ENCODE results near the gene C4orf50.
"Not testable (repeated sequence)": the region's sequence is repeated elsewhere in the genome, so short reads cannot be mapped to it uniquely, and the experiment has no call there.

C4orf50 gene

DNA sequence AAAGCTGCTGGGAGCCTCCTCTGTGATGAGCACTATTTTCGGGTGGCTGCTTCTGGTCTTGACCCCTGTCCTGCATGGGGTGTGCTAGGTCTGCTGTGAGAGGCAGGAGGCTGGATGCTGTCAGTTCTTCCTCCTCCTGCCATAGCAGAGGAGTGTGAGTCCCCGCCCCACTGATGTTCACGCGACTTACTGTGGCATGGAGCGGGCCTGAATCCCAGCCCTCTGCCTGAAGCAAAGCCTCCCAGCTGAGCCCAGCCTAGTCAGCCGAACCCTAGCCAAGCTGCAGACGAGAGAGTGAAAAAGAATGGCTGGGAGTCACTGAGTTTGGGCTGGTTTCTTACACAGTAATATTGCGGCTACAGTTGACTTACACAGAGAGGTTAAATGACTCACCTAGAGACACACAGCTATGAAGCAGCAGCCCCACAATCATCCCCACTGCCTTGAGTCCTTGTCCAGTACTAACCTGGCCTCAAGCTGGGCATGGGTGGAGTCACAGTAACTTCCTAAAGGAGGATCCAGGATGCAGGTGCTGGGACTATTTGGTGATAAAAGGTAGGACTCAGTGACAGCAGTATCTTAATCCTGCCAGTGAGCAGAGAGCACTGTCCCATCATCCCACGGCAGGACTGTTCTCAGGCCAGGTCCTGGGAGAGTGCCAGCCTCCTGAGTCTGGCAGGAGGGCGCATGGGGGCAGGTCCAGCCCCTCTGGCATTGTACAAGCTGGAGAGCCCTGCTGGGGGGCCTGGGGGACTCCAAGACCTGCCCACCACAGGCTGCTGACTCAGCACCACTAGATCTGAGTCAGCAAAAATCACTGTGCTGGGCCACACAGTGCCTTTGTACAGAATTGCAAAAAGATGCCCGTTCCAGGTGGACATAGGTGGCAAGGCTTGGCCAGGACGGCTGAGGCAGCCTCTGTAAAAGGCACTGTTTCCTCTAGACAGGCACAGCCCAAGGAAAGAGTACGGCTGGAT lies 65.0 kb downstream of the C4orf50 start:
- H3F3A ChIP-seq (ENCODE audit: insufficient read depth) = no peaks in the 10 kb centered on the region
- no peaks in the 10 kb centered on the region for H4K20me1 ChIP-seq (ENCODE audit: low read depth, low read length)
- no peaks in the 10 kb centered on the region for H3K9me3 ChIP-seq (ENCODE audit: insufficient read depth, low read length)
- H3K9me2 ChIP-seq (replicated peaks; ENCODE audit: insufficient read depth, low read length) = no peaks in the 10 kb centered on the region
- H3K4me2 ChIP-seq (ENCODE audit: low read depth, low read length, poor library complexity, severe bottlenecking) = no peak overlapping the region
- TF ChIP-seq EZH2phosphoT487 (conservative IDR thresholded peaks at IDR 0.05; ENCODE audit: low read length) (no peak), CTCF (IDR thresholded peaks at IDR 0.05; ENCODE audit: insufficient read depth, low read length, poor library complexity, severe bottlenecking) (no peak)
- H3K27ac ChIP-seq (ENCODE audit: low read depth, low read length) = no peak overlapping the region
- H2AFZ ChIP-seq (ENCODE audit: low read depth, low read length, severe bottlenecking) = no peak overlapping the region
- no peaks in the 10 kb centered on the region for H3K36me3 ChIP-seq (ENCODE audit: low read length)
- H3K4me3 ChIP-seq (ENCODE audit: insufficient read depth, low read length, poor library complexity, severe bottlenecking) = no peak overlapping the region
- H3K27me3 ChIP-seq (ENCODE audit: low read length) = no peaks in the 10 kb centered on the region
- no peaks in the 10 kb centered on the region for H3K79me2 ChIP-seq (ENCODE audit: insufficient read depth, low read length)
- H3K9ac ChIP-seq (ENCODE audit: low read length) = no peak overlapping the region

- Histone ChIP-seq H3K9ac (ENCODE audit: low read length) (no peak overlapping the region), H3K79me2 (ENCODE audit: insufficient read depth, low read length) (no peaks in the 10 kb centered on the region), H4K20me1 (ENCODE audit: low read depth, low read length) (no peaks in the 10 kb centered on the region), H3K4me2 (ENCODE audit: low read depth, low read length, poor library complexity, severe bottlenecking) (no peak overlapping the region), H3K9me3 (ENCODE audit: insufficient read depth, low read length) (no peaks in the 10 kb centered on the region), H3K9me2 (replicated peaks; ENCODE audit: insufficient read depth, low read length) (no peaks in the 10 kb centered on the region), H3K27ac (ENCODE audit: low read depth, low read length) (no peak overlapping the region), H3F3A (ENCODE audit: insufficient read depth) (no peaks in the 10 kb centered on the region), H3K36me3 (ENCODE audit: low read length) (no peaks in the 10 kb centered on the region), H2AFZ (ENCODE audit: low read depth, low read length, severe bottlenecking) (no peak overlapping the region), H3K27me3 (ENCODE audit: low read length) (no peaks in the 10 kb centered on the region), H3K4me3 (ENCODE audit: insufficient read depth, low read length, poor library complexity, severe bottlenecking) (no peak overlapping the region)
- TF ChIP-seq EZH2phosphoT487 (conservative IDR thresholded peaks at IDR 0.05; ENCODE audit: low read length) (no peak), CTCF (IDR thresholded peaks at IDR 0.05; ENCODE audit: insufficient read depth, low read length, poor library complexity, severe bottlenecking) (no peak)
Observed at GRCh38 chr4:5952286-5952974, 65.8 kb downstream of the C4orf50 start.

DNA sequence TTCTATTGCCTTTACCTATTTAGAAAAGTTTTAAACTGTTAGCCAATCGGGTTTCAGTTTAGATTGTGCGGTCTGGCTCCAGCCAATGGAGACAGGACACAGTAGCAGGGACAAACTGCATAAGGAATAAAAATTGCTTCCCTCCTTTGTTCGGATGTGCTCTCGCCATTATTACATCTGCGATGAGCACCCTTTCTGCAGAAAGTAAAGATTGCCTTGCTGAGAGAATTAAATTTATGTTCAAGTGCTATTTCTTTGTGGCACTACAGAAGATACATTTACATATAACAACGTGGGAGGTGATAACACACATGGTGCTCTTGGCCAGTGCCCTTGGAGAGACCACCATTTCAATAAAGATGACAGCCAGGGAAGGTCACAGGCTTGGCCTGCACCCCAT lies 71.6 kb downstream of the C4orf50 start:
- not testable (repeated sequence) for H4K20me1 ChIP-seq (ENCODE audit: low read depth, low read length); H3K36me3 ChIP-seq (ENCODE audit: low read length); H3K4me2 ChIP-seq (ENCODE audit: low read depth, low read length, poor library complexity, severe bottlenecking); H3K27me3 ChIP-seq (ENCODE audit: low read length); H2AFZ ChIP-seq (ENCODE audit: low read depth, low read length, severe bottlenecking); H3K9me2 ChIP-seq (replicated peaks; ENCODE audit: insufficient read depth, low read length); H3K4me3 ChIP-seq (ENCODE audit: insufficient read depth, low read length, poor library complexity, severe bottlenecking); H3K9ac ChIP-seq (ENCODE audit: low read length); H3K9me3 ChIP-seq (ENCODE audit: insufficient read depth, low read length); H3K27ac ChIP-seq (ENCODE audit: low read depth, low read length); H3K79me2 ChIP-seq (ENCODE audit: insufficient read depth, low read length); H3F3A ChIP-seq (ENCODE audit: insufficient read depth)

DNA sequence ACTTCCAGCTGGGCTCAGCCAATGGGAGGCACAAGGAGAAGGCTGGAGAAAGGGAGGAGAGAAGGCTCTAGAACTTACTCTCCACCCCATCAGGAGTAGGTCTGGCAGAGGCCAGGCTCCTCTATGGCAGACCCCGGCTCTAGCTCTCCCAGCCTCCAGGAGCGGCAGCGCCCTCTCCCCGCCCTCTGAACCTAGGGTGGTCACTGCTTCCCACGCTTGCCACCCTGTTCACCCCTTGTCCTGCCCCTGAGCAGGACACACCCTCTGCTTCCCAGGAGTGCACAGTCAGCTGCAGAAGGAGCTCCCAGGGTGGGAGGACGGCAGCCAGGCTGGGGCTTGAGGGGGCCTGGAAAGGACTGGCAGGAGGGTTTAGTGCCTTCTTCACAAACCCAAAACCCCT lies 72.3 kb downstream of the C4orf50 start:
- no peaks in the 10 kb centered on the region for H3K27me3 ChIP-seq (ENCODE audit: low read length)
- H3K9ac ChIP-seq (ENCODE audit: low read length) = no peak overlapping the region
- H3K4me3 ChIP-seq (ENCODE audit: insufficient read depth, low read length, poor library complexity, severe bottlenecking) = no peak overlapping the region
- H3K79me2 ChIP-seq (ENCODE audit: insufficient read depth, low read length) = no peaks in the 10 kb centered on the region
- H2AFZ ChIP-seq (ENCODE audit: low read depth, low read length, severe bottlenecking) = no peak overlapping the region
- no peaks in the 10 kb centered on the region for H3K36me3 ChIP-seq (ENCODE audit: low read length)
- no peaks in the 10 kb centered on the region for H4K20me1 ChIP-seq (ENCODE audit: low read depth, low read length)
- no peak overlapping the region for H3K27ac ChIP-seq (ENCODE audit: low read depth, low read length)
- no peaks in the 10 kb centered on the region for H3F3A ChIP-seq (ENCODE audit: insufficient read depth)
- no peaks in the 10 kb centered on the region for H3K9me2 ChIP-seq (replicated peaks; ENCODE audit: insufficient read depth, low read length)
- no peak for TF ChIP-seq EZH2phosphoT487 (conservative IDR thresholded peaks at IDR 0.05; ENCODE audit: low read length)
- no peaks in the 10 kb centered on the region for H3K9me3 ChIP-seq (ENCODE audit: insufficient read depth, low read length)
- no peak overlapping the region for H3K4me2 ChIP-seq (ENCODE audit: low read depth, low read length, poor library complexity, severe bottlenecking)

Measured in SU-DHL-6 (cell line).